ENCODE data around the gene PPP1R18.

GRCh38 chr6:30678964-30679726 is 7.3 kb downstream of the PPP1R18 start:
- TF ChIP-seq, protein P1, sequence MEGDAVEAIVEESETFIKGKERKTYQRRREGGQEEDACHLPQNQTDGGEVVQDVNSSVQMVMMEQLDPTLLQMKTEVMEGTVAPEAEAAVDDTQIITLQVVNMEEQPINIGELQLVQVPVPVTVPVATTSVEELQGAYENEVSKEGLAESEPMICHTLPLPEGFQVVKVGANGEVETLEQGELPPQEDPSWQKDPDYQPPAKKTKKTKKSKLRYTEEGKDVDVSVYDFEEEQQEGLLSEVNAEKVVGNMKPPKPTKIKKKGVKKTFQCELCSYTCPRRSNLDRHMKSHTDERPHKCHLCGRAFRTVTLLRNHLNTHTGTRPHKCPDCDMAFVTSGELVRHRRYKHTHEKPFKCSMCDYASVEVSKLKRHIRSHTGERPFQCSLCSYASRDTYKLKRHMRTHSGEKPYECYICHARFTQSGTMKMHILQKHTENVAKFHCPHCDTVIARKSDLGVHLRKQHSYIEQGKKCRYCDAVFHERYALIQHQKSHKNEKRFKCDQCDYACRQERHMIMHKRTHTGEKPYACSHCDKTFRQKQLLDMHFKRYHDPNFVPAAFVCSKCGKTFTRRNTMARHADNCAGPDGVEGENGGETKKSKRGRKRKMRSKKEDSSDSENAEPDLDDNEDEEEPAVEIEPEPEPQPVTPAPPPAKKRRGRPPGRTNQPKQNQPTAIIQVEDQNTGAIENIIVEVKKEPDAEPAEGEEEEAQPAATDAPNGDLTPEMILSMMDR (IDR thresholded peaks at IDR 0.05): peak; percentile 98
- no peak for TF ChIP-seq ZFX (IDR thresholded peaks at IDR 0.05; ENCODE audit: borderline replicate concordance)
